Naive thymus-derived CD4-positive, alpha-beta T cell (primary cell): Measurements from ENCODE around the gene DRGX. TPM values are rescaled to one million over a fixed set of nuclear protein-coding genes. Genes with fewer than 3 reads are reported as not detected.

ENCODE experiments used
- ATAC-seq: fragments of 150-1000 bp; cut with Tn5 transposase; 2 replicates; pipeline ENCODE4 v1.10.0; 2021; ENCODE audit warnings: mild to moderate bottlenecking, moderate library complexity
- CTCF ChIA-PET: fragments of 350-600 bp; sonication (Branson Sonifier 250); formaldehyde crosslinking; loops from one replicate; lab custom pipeline; 2021; ENCODE audit warnings: antibody characterized with exemption; lab: Charles Lee
- POLR2A ChIA-PET: fragments of 350-600 bp; sonication (Branson Sonifier 250); formaldehyde crosslinking; loops from one replicate; lab custom pipeline; 2021; ENCODE audit warnings: antibody characterized with exemption, inconsistent platforms; lab: Charles Lee
- DNase-seq, 9 donors: peaks; one replicate each; pipeline versions ENCODE4 v3.0.0 to v3.0.0-alpha.2; 2020 to 2022; ENCODE audit warnings: mixed read lengths in 1 of 9
- H3K27ac ChIP-seq: one replicate; pipeline ENCODE4 v1.7.0; 2013; ENCODE audit warnings: mild to moderate bottlenecking, low read depth, low read length, moderate library complexity
- H3K27me3 ChIP-seq, 2 donors: one replicate each; pipeline ENCODE4 v1.7.0; 2013; ENCODE audit warnings: low read length in 2 of 2, mild to moderate bottlenecking in 2 of 2, moderate library complexity in 2 of 2; ENCODE audit not compliant: control insufficient read depth in 2 of 2, insufficient read depth in 2 of 2
- H3K36me3 ChIP-seq, 3 experiments: 1 replicate in 2 of 3; 2 replicates in 1 of 3; pipeline ENCODE4 v1.7.0; 2013; ENCODE audit warnings: low read length in 3 of 3, mild to moderate bottlenecking in 3 of 3, moderate library complexity in 1 of 3; ENCODE audit not compliant: insufficient read depth in 3 of 3, control insufficient read depth in 2 of 3
- H3K4me1 ChIP-seq, 2 donors: one replicate each; pipeline ENCODE4 v1.7.0; 2013; ENCODE audit warnings: low read length in 2 of 2, mild to moderate bottlenecking in 2 of 2, moderate library complexity in 1 of 2; ENCODE audit not compliant: control insufficient read depth in 2 of 2, insufficient read depth in 2 of 2
- H3K4me3 ChIP-seq: 2 replicates; pipeline ENCODE4 v1.7.0; 2013; ENCODE audit warnings: mild to moderate bottlenecking, low read length
- H3K9me3 ChIP-seq, 3 experiments: 1 replicate in 2 of 3; 2 replicates in 1 of 3; pipeline ENCODE4 v1.7.0; 2013; ENCODE audit warnings: low read length in 3 of 3; ENCODE audit not compliant: control insufficient read depth in 2 of 3
- H3K27ac Mint-ChIP-seq, 9 donors: one replicate each; pipeline ENCODE4 v1.8.0; 2020 to 2022; ENCODE audit warnings: mixed read lengths in 9 of 9, mild to moderate bottlenecking in 8 of 9, moderate library complexity in 5 of 9, inconsistent platforms in 2 of 9
- H3K27me3 Mint-ChIP-seq, 5 donors: one replicate each; pipeline ENCODE4 v1.8.0; 2021 to 2022; ENCODE audit warnings: mixed read lengths in 5 of 5, mild to moderate bottlenecking in 1 of 5
- H3K36me3 Mint-ChIP-seq, 5 donors: one replicate each; pipeline ENCODE4 v1.8.0; 2020 to 2022; ENCODE audit warnings: mixed read lengths in 5 of 5, mild to moderate bottlenecking in 3 of 5, inconsistent platforms in 1 of 5
- H3K4me1 Mint-ChIP-seq, 7 donors: one replicate each; pipeline ENCODE4 v1.8.0; 2020 to 2022; ENCODE audit warnings: mixed read lengths in 7 of 7, mild to moderate bottlenecking in 3 of 7, inconsistent platforms in 1 of 7
- H3K4me3 Mint-ChIP-seq, 10 donors: one replicate each; pipeline ENCODE4 v1.8.0; 2020 to 2022; ENCODE audit warnings: mild to moderate bottlenecking in 10 of 10, mixed read lengths in 10 of 10, moderate library complexity in 6 of 10, inconsistent platforms in 2 of 10
- H3K9me3 Mint-ChIP-seq, 11 donors: one replicate each; pipeline ENCODE4 v1.8.0; 2020 to 2022; ENCODE audit warnings: mixed read lengths in 11 of 11, mild to moderate bottlenecking in 4 of 11, inconsistent platforms in 1 of 11, moderate library complexity in 1 of 11
- intact Hi-C, 2 donors: fragments of 100-400 bp; cut with micrococcal nuclease; formaldehyde crosslinking; loops; one replicate each; pipeline ENCODE4 v1.15.1; 2023
- polyA plus RNA-seq, 2 donors: library from polyadenylated mRNA; unstranded; fragments of 300-500 nt; fragmentation: Illumina TruSeq; gene quantifications; one replicate each; pipeline ENCODE4 v1.2.3, GENCODE V29; 2021
- total RNA-seq, 6 experiments: library from RNA in 5 of 6; stranded (reverse) in 5 of 6; gene quantifications; 1 replicate in 5 of 6; 2 replicates in 1 of 6; pipeline ENCODE4 v1.2.3 and lab custom pipeline; 2021 to 2026

DRGX gene
- total and polyA plus RNA-seq, 7 experiments from 2014 or later: not detected

DNA sequence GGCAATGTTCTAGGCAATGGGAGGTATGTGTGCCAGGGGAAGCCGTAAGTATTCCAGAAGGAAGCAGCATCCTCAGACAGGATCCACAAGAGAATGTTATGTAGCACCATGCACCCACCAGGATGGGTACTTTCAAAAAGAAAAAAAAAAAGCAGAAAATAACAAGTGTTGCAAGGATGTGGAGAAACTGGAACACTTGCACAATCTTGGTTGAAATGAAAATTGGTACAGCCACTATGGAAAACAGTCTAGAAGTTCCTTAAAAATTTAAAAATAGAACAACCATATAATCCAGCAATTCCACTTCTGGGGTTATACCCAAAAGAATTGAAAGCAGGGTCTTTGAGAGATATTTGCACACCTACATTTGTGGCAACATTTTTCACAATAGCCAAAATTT, 76.7 kb downstream of the DRGX start:
- Histone ChIP-seq H3K36me3 (no peaks in the 10 kb centered on the region), H3K4me3 (no peak overlapping the region), H3K9me3 (no peaks in the 10 kb centered on the region), H3K27me3 (no peaks in the 10 kb centered on the region), H3K4me1 (no peaks in the 10 kb centered on the region), H3K27ac (no peak overlapping the region)
- DNase-seq (no peak), ATAC-seq (no peak)
- H3K9me3 Mint-ChIP-seq: peaks cover 0 to 3% (median 0%) of the 10 kb centered on the region in 11 donors
- H3K27ac Mint-ChIP-seq: no peak overlapping the region
- no peak overlapping the region for H3K4me3 Mint-ChIP-seq
- intact Hi-C loops: no loop called here
- ChIA-PET POLR2A (no interaction called here), CTCF (no interaction called here)
- H3K4me1 Mint-ChIP-seq: peaks cover 0 to 3% (median 0%) of the 10 kb centered on the region in 7 donors
- peaks cover 0 to 9% (median 3%) of the 10 kb centered on the region in 5 donors for H3K27me3 Mint-ChIP-seq
- no peaks in the 10 kb centered on the region for H3K36me3 Mint-ChIP-seq

DNA sequence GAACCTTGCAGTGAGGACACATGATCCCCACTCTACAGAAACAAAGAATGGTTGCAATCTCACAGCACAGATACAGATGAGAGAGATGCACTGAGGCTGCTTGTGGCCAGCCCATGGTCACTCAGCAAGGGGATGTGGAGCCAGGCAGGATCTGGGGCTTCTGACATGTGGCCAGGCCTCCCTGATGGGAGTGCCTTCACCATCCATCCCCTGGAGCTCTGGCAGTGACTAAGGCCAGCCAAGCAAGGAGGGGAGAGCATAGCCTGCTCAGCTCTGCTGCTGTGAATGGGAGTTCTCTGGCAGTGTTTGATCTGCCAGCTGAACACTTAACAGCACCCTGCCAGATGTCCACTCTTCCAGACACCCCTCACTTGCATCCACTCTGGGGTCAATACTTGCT, 77.1 kb downstream of the DRGX start:
- Histone ChIP-seq H3K36me3 (no peaks in the 10 kb centered on the region), H3K27me3 (no peaks in the 10 kb centered on the region), H3K9me3 (no peaks in the 10 kb centered on the region), H3K4me1 (no peaks in the 10 kb centered on the region), H3K27ac (no peak overlapping the region), H3K4me3 (no peak overlapping the region)
- POLR2A ChIA-PET: no interaction called here
- Mint-ChIP-seq H3K27me3 (peaks cover 0 to 8% (median 3%) of the 10 kb centered on the region in 5 donors), H3K27ac (no peak overlapping the region), H3K36me3 (no peaks in the 10 kb centered on the region), H3K4me3 (no peak overlapping the region), H3K4me1 (peaks cover 0 to 3% (median 0%) of the 10 kb centered on the region in 7 donors), H3K9me3 (peaks cover 0 to 3% (median 0%) of the 10 kb centered on the region in 11 donors)
- CTCF ChIA-PET: no interaction called here
- ATAC-seq: peak; percentile 12
- intact Hi-C loops: no loop called here
- DNase-seq: no peak

DNA sequence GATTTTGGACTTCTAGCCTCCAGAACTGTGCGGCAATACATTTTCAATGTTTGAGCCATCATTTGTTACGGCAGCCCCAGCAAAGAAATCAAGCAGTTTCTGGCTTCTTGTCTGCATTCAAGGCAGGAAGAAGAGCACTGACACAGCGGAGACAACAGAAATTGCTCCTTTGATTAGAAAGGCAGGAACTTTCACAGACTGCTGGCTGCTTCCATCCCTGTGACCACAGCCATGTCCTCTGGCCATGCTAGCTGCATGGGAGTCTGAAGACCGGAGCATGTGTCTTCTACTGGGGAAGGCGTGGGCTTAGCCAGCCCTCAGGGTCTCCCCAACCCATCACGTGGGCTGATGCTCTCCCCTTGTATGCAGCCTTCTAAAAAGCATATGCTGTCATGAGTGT, 77.9 kb downstream of the DRGX start:
- no peaks in the 10 kb centered on the region for H3K9me3 ChIP-seq
- H3K27ac ChIP-seq: no peak overlapping the region
- ChIA-PET CTCF (no interaction called here), POLR2A (no interaction called here)
- Mint-ChIP-seq H3K27ac (no peak overlapping the region), H3K27me3 (peaks cover 0 to 13% (median 3%) of the 10 kb centered on the region in 5 donors), H3K36me3 (no peaks in the 10 kb centered on the region), H3K9me3 (peaks cover 0 to 3% (median 0%) of the 10 kb centered on the region in 11 donors), H3K4me3 (no peak overlapping the region), H3K4me1 (peaks cover 0 to 3% (median 0%) of the 10 kb centered on the region in 7 donors)
- intact Hi-C loops: no loop called here
- H3K4me3 ChIP-seq: no peak overlapping the region
- ATAC-seq: no peak
- no peaks in the 10 kb centered on the region for H3K4me1 ChIP-seq
- H3K27me3 ChIP-seq: no peaks in the 10 kb centered on the region
- H3K36me3 ChIP-seq: no peaks in the 10 kb centered on the region
- DNase-seq: no peak

DNA sequence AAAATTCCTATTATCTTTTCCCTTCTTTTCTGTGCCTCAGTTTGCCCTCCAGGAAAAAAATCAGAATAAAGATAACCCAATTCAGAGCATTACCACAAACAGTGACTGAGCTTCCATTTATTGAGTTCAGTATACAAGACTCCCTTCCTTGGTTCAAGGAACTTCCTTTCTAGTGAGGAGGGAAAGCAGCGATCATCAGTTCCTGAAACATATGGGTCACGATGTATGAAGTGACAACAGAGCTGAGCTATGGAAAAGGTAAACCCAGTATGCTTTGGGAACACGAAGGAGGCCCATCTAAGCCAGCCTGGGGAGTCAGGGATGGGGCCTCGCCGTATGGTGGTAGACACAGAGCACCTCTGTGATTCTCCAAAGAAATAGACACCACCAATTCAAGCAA, 81.1 kb downstream of the DRGX start:
- Mint-ChIP-seq H3K4me1 (peaks cover 0 to 13% (median 3%) of the 10 kb centered on the region in 7 donors), H3K27ac (no peak overlapping the region), H3K36me3 (no peaks in the 10 kb centered on the region), H3K27me3 (peaks cover 0 to 26% (median 5%) of the 10 kb centered on the region in 5 donors), H3K9me3 (peaks cover 0 to 3% (median 0%) of the 10 kb centered on the region in 11 donors), H3K4me3 (no peak overlapping the region)
- Histone ChIP-seq H3K27ac (no peak overlapping the region), H3K27me3 (no peaks in the 10 kb centered on the region), H3K9me3 (no peaks in the 10 kb centered on the region), H3K4me3 (no peak overlapping the region), H3K36me3 (no peaks in the 10 kb centered on the region), H3K4me1 (peaks cover 0 to 12% of the 10 kb centered on the region in 2 donors)
- DNase-seq: no peak
- no peak for ATAC-seq
- POLR2A ChIA-PET: no interaction called here
- intact Hi-C loops: no loop called here
- CTCF ChIA-PET: no interaction called here

Other genes starting within 250 kb of the DRGX start
- 10 to 100 TPM in 2 of 5 experiments, 1 to 10 TPM in 3; 1.1 to 20.2 (median 1.8) TPM for gene TMEM273, start 207.7 kb downstream of the DRGX start, total RNA-seq
- under 1 TPM in 1 of 2 donors, not detected in 1; 0.26 TPM for gene TMEM273, start 207.7 kb downstream of the DRGX start, polyA plus RNA-seq
- not detected for gene C10orf71, start 96.9 kb downstream of the DRGX start, total RNA-seq
- gene C10orf71, start 96.9 kb downstream of the DRGX start, polyA plus RNA-seq: not detected
- 10 to 100 TPM; 23.0 to 50.7 (median 45.2) TPM for gene ERCC6, start 143.0 kb upstream of the DRGX start, total RNA-seq
- gene ERCC6, start 143.0 kb upstream of the DRGX start, polyA plus RNA-seq: 10 to 100 TPM; 11.0 to 17.2 TPM
- gene SLC18A3, start 214.2 kb upstream of the DRGX start, total RNA-seq: not detected
- gene SLC18A3, start 214.2 kb upstream of the DRGX start, polyA plus RNA-seq: not detected
- not detected for gene CHAT, start 217.9 kb upstream of the DRGX start, total RNA-seq
- gene CHAT, start 217.9 kb upstream of the DRGX start, polyA plus RNA-seq: not detected